Activated CD4-positive, alpha-beta T cell treated with anti-CD3 and anti-CD28 coated beads, Interleukin-2, amount 10 ng/mL, durations not matched to agents 7 days and 5 days (primary cell): ENCODE results near the gene SLC35F1. TPM values are rescaled to one million over a fixed set of nuclear protein-coding genes. Genes with fewer than 3 reads are reported as not detected.

Source experiments
- CTCF ChIA-PET: fragments of 350-600 bp; sonication (Branson Sonifier 250); formaldehyde crosslinking; loops from one replicate; lab custom pipeline; 2021; ENCODE audit warnings: antibody characterized with exemption; lab: Charles Lee
- POLR2A ChIA-PET: fragments of 350-600 bp; sonication (Branson Sonifier 250); formaldehyde crosslinking; loops from one replicate; lab custom pipeline; 2021; ENCODE audit warnings: antibody characterized with exemption; lab: Charles Lee
- DNase-seq: peaks from one replicate; pipeline ENCODE4 v3.0.0-alpha.2; 2020
- H3K27ac Mint-ChIP-seq: one replicate; pipeline ENCODE4 v1.8.0; 2021; ENCODE audit warnings: mild to moderate bottlenecking, moderate library complexity, mixed read lengths
- H3K27me3 Mint-ChIP-seq: one replicate; pipeline ENCODE4 v1.8.0; 2021; ENCODE audit warnings: mixed read lengths
- H3K36me3 Mint-ChIP-seq: one replicate; pipeline ENCODE4 v1.8.0; 2021; ENCODE audit warnings: low read depth, mixed read lengths
- H3K4me1 Mint-ChIP-seq: one replicate; pipeline ENCODE4 v1.8.0; 2021; ENCODE audit warnings: mixed read lengths
- H3K4me3 Mint-ChIP-seq: one replicate; pipeline ENCODE4 v1.8.0; 2021; ENCODE audit warnings: mild to moderate bottlenecking, moderate library complexity, mixed read lengths
- H3K9me3 Mint-ChIP-seq: one replicate; pipeline ENCODE4 v1.8.0; 2021; ENCODE audit warnings: mixed read lengths
- total RNA-seq, 2 experiments: library from RNA; stranded (reverse); gene quantifications; one replicate each; pipeline ENCODE4 v1.2.3, GENCODE V29; 2021

SLC35F1 gene
- total RNA-seq, 2 experiments from 2014 or later = not detected

GRCh38 chr6:117911660-117912059 lies 4.6 kb downstream of the SLC35F1 start:
- no peak overlapping the region for H3K27ac Mint-ChIP-seq
- peaks cover 6% of the 10 kb centered on the region for H3K4me1 Mint-ChIP-seq
- peaks cover 31% of the 10 kb centered on the region for H3K27me3 Mint-ChIP-seq
- no peak overlapping the region for H3K4me3 Mint-ChIP-seq
- H3K36me3 Mint-ChIP-seq = no peaks in the 10 kb centered on the region
- ChIA-PET CTCF (no interaction called here), POLR2A (no interaction called here)
- H3K9me3 Mint-ChIP-seq = no peaks in the 10 kb centered on the region
- no peak for DNase-seq

DNA sequence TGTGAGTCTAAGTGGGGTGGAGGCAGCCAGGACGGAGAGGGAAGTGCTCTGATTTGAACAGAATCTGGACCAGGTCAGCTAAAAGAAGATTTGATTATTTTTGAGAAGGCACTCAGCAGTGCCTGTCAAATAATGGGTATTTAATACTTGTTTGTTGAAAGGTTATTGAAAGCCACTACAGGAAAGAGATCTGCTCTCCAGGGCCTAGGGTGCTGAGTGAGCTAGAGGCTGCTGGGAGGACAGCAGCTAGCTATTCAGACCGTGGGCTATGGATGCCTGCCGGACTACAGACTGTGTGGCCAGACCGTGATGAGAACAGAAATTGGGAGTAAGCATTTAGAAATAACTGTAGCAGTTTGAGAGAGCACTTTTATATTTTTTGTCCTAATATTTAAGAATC lies 8.8 kb downstream of the SLC35F1 start:
- Mint-ChIP-seq H3K4me1 (no peaks in the 10 kb centered on the region), H3K27ac (no peak overlapping the region), H3K9me3 (no peaks in the 10 kb centered on the region), H3K4me3 (no peak overlapping the region), H3K36me3 (no peaks in the 10 kb centered on the region), H3K27me3 (peaks cover 12% of the 10 kb centered on the region)
- ChIA-PET POLR2A (no interaction called here), CTCF (no interaction called here)
- DNase-seq = no peak

DNA sequence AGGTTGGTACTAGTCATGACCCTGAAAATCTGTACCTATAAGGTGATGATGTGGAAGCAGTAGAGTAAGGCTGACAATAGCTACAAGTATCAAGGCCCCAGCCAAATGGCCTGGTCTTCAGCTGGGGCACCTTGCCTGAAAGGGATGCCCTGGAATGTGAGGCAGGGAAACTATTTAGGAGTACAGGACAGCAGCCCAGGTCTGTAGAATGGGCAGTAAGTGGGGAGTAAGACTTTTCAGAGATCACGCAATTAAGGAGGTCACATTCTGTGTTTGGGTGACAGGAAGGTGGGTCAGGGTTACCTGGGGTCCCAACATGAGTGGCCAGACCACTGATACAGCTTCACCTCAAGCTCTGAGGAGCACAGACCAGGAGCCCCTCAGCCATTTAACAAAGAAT lies 9.4 kb downstream of the SLC35F1 start:
- Mint-ChIP-seq H3K36me3 (no peaks in the 10 kb centered on the region), H3K27me3 (peaks cover 14% of the 10 kb centered on the region), H3K9me3 (no peaks in the 10 kb centered on the region), H3K4me1 (no peaks in the 10 kb centered on the region), H3K27ac (no peak overlapping the region), H3K4me3 (no peak overlapping the region)
- no peak for DNase-seq
- ChIA-PET POLR2A (no interaction called here), CTCF (no interaction called here)

GRCh38 chr6:117917176-117917575 lies 10.1 kb downstream of the SLC35F1 start:
- Mint-ChIP-seq H3K4me3 (no peak overlapping the region), H3K27me3 (peaks cover 16% of the 10 kb centered on the region), H3K9me3 (no peaks in the 10 kb centered on the region), H3K4me1 (no peaks in the 10 kb centered on the region), H3K27ac (no peak overlapping the region), H3K36me3 (no peaks in the 10 kb centered on the region)
- POLR2A ChIA-PET = no interaction called here
- CTCF ChIA-PET = no interaction called here
- DNase-seq = no peak

DNA sequence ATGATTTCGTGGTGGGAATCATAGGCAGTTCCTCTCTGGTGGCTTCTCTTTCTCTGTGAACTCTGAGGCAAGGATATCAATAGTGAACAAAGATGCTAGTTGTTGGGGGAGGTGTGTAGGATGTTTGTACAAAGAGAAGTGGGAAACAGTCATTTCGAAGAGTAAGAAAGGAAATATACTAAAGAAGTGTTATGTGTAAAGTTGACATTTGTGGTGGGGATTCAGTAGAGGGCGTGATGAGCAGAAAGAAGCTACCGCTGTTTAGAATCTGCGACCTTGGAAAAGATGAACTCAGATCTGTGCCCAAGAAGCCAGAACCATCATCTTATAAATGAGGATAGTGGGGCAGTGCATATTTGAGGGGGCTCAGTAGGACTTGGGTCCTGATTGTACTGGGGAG lies 11.4 kb downstream of the SLC35F1 start:
- Mint-ChIP-seq H3K4me3 (no peak overlapping the region), H3K27ac (no peak overlapping the region), H3K36me3 (no peaks in the 10 kb centered on the region), H3K27me3 (peaks cover 13% of the 10 kb centered on the region), H3K4me1 (no peaks in the 10 kb centered on the region), H3K9me3 (peaks cover 3% of the 10 kb centered on the region)
- DNase-seq = no peak
- ChIA-PET POLR2A (no interaction called here), CTCF (no interaction called here)

GRCh38 chr6:117919275-117919674 lies 12.2 kb downstream of the SLC35F1 start:
- DNase-seq = no peak
- H3K36me3 Mint-ChIP-seq = no peaks in the 10 kb centered on the region
- peaks cover 3% of the 10 kb centered on the region for H3K9me3 Mint-ChIP-seq
- ChIA-PET POLR2A (no interaction called here), CTCF (no interaction called here)
- no peak overlapping the region for H3K4me3 Mint-ChIP-seq
- H3K27ac Mint-ChIP-seq = no peak overlapping the region
- H3K4me1 Mint-ChIP-seq = no peaks in the 10 kb centered on the region
- peaks cover 13% of the 10 kb centered on the region for H3K27me3 Mint-ChIP-seq

DNA sequence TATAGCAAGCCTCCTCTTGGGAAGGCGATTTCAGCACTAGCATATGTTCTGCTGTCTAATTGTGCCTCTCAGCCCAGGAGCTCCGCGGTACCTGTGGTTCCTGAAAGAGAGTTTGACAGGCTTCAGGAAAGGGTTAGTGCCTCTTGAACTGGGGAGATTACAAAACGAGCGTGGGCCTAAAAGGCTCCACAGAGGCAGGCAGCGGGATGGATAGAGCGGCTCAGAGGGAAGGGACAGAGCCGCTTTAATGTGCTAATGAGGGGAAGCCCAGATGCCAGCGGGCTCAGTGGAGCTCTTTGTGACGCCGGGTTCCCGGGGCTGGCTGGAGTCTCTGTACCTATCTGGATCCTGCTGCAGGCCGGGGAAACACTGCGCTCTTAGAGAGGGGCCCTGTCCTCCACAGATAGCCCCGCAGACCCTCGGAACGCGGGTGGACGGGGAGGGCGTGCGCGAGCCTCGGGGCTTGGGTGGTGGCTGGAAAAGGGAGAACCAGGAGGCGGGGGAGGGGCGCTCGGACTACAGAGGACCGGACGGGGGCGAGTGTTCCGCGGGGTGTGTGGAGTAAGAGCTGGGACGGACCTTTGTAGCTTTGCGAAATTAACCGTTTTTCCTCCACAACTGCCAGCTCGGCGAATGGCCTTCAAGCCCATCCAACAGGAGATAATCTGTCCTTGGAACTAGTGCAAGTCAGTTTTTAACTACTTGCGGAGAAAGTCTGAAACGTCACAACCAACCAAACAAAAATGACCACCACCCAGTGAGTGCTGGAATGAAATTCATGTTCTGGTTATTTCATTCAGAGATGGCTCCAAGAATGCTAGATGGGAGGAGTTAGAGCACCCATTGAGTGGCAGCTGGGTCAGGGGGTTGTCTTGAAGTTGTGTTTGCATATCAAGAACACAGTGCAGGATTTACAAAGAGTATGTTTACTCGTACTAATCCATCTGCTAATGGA lies 13.0 kb downstream of the SLC35F1 start:
- no peak for DNase-seq
- Mint-ChIP-seq H3K4me3 (no peak overlapping the region), H3K4me1 (no peaks in the 10 kb centered on the region), H3K27ac (no peak overlapping the region), H3K36me3 (no peaks in the 10 kb centered on the region), H3K9me3 (peaks cover 3% of the 10 kb centered on the region), H3K27me3 (peaks cover 13% of the 10 kb centered on the region)
- ChIA-PET CTCF (interaction anchor here (0.7 kb wide), 1 partner anchor 682 kb away, joined by 3 read pairs; no protein-coding TSS in a partner anchor), POLR2A (no interaction called here)

DNA sequence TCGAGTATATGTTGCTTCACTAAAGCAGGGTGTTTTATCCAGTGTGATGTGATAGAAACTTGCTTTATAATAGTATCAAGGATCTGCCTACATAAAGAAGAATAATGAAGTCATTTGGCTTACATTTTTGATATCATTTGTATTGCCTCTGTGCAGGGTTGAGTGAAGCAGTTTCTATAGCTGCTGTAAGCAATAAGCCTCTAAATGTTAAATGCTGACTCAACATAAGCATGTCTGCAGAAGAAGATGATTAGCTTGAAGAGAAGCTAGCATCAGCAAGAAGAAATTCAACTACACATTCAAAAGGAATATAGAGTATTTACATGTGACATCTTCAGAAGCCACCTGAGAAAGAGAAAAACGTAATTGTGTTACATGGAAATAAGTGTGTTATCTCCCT lies 17.6 kb downstream of the SLC35F1 start:
- Mint-ChIP-seq H3K4me1 (no peaks in the 10 kb centered on the region), H3K27me3 (peaks cover 13% of the 10 kb centered on the region), H3K36me3 (no peaks in the 10 kb centered on the region), H3K27ac (no peak overlapping the region), H3K4me3 (no peak overlapping the region), H3K9me3 (peaks cover 19% of the 10 kb centered on the region)
- POLR2A ChIA-PET = no interaction called here
- CTCF ChIA-PET = interaction anchor here (0.6 kb wide), 1 partner anchor 14 kb away, joined by 3 read pairs; no protein-coding TSS in a partner anchor
- no peak for DNase-seq

DNA sequence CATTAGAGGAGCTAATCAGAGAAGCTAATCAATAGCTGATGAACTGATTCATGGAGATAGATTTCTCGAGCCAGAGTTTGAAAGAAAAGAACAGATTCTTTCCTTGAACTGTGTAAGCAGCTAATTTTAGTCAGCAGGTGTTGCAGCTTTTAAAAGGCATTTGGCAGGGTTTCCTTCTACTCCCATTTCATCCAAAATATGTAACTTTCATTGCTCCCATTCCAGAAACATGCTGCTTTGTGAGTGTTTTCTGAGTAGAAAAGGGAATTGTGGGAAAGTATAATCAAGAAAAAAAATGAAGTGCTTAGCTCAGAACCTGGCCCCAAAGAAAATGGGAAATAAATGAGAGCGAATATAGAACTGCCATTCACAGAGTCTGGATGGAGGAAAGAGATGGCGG lies 20.8 kb downstream of the SLC35F1 start:
- H3K27ac Mint-ChIP-seq = no peak overlapping the region
- no peak overlapping the region for H3K4me3 Mint-ChIP-seq
- H3K36me3 Mint-ChIP-seq = no peaks in the 10 kb centered on the region
- H3K4me1 Mint-ChIP-seq = no peaks in the 10 kb centered on the region
- H3K27me3 Mint-ChIP-seq = no peaks in the 10 kb centered on the region
- ChIA-PET POLR2A (no interaction called here), CTCF (no interaction called here)
- H3K9me3 Mint-ChIP-seq = peaks cover 18% of the 10 kb centered on the region
- no peak for DNase-seq

- Mint-ChIP-seq H3K9me3 (peaks cover 18% of the 10 kb centered on the region), H3K4me1 (no peaks in the 10 kb centered on the region), H3K4me3 (no peak overlapping the region), H3K27me3 (no peaks in the 10 kb centered on the region), H3K36me3 (no peaks in the 10 kb centered on the region), H3K27ac (no peak overlapping the region)
- CTCF ChIA-PET = no interaction called here
- no peak for DNase-seq
- POLR2A ChIA-PET = no interaction called here
Measured at GRCh38 chr6:117928833-117929232, 21.8 kb downstream of the SLC35F1 start.

- ChIA-PET POLR2A (no interaction called here), CTCF (no interaction called here)
- Mint-ChIP-seq H3K27ac (no peak overlapping the region), H3K4me3 (no peak overlapping the region), H3K9me3 (peaks cover 18% of the 10 kb centered on the region), H3K27me3 (no peaks in the 10 kb centered on the region), H3K36me3 (no peaks in the 10 kb centered on the region), H3K4me1 (no peaks in the 10 kb centered on the region)
- no peak for DNase-seq
Measured at GRCh38 chr6:117929501-117929900, 22.4 kb downstream of the SLC35F1 start.

GRCh38 chr6:117930645-117931044 lies 23.6 kb downstream of the SLC35F1 start:
- CTCF ChIA-PET = no interaction called here
- Mint-ChIP-seq H3K4me3 (no peak overlapping the region), H3K27me3 (no peaks in the 10 kb centered on the region), H3K36me3 (no peaks in the 10 kb centered on the region), H3K4me1 (no peaks in the 10 kb centered on the region), H3K27ac (no peak overlapping the region), H3K9me3 (peaks cover 18% of the 10 kb centered on the region)
- POLR2A ChIA-PET = no interaction called here
- no peak for DNase-seq

DNA sequence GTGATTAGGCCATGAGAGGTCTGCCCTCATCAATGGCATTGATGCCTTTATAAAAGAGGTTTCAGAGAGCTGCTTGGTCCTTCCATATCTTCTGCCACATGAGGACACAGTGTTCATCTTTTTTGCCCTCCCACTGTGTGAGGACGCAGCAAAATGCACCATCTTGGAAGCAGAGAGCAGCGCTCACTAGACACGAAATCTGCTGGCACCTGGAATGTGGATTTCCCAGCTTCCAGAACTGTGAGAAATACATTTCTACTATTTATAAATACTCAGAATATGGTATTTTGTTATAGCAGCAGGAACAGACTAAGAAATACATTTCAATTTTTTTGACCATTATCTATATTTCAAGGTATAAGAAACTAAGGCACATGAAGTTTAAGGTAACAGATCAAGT lies 24.9 kb downstream of the SLC35F1 start:
- Mint-ChIP-seq H3K4me1 (no peaks in the 10 kb centered on the region), H3K36me3 (no peaks in the 10 kb centered on the region), H3K27ac (no peak overlapping the region), H3K9me3 (peaks cover 18% of the 10 kb centered on the region), H3K4me3 (no peak overlapping the region), H3K27me3 (no peaks in the 10 kb centered on the region)
- POLR2A ChIA-PET = no interaction called here
- no peak for DNase-seq
- CTCF ChIA-PET = no interaction called here

DNA sequence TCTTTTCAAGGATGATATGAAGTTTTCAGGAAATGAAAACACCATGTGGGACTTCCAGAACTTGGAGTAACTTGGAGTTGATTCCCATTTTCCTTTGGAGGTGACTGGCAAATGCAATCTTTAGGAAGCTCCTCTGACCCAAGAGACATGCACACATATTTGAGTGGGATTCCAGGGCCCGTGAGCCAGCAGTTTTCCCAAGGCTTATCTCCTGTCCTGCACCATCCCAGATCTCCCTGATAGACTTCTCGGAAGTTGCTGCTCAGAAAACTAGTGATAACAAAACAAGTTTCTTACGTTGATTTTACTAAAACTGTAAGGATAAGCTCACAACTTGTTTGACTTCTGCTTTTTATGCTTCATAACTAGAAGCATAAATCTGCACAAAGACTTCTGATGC lies 25.6 kb downstream of the SLC35F1 start:
- Mint-ChIP-seq H3K9me3 (peaks cover 16% of the 10 kb centered on the region), H3K4me1 (no peaks in the 10 kb centered on the region), H3K27ac (no peak overlapping the region), H3K36me3 (no peaks in the 10 kb centered on the region), H3K4me3 (no peak overlapping the region), H3K27me3 (no peaks in the 10 kb centered on the region)
- CTCF ChIA-PET = no interaction called here
- POLR2A ChIA-PET = no interaction called here
- DNase-seq = no peak
